H1 (cell line): Measurements from ENCODE around the gene MAGIX. TPM values are rescaled to one million over a fixed set of nuclear protein-coding genes. Genes with fewer than 3 reads are reported as not detected.

Experiments
- CTCF ChIA-PET: fragments of 300-600 bp; sonication (Branson Sonifier 250); formaldehyde crosslinking; loops from one replicate; lab custom pipeline; 2021; ENCODE audit not compliant: partially characterized antibody; lab: Charles Lee
- POLR2A ChIA-PET: fragments of 300-600 bp; sonication (Branson Sonifier 250); formaldehyde crosslinking; loops from one replicate; lab custom pipeline; 2021; ENCODE audit warnings: inconsistent platforms; ENCODE audit not compliant: partially characterized antibody; lab: Charles Lee
- DNase-seq, 2 experiments: peaks; one replicate each; pipeline versions ENCODE4 v3.0.0 to v3.0.0-alpha.2; 2010 to 2022; ENCODE audit warnings: low spot score in 2 of 2, low read depth in 1 of 2, mixed read lengths in 1 of 2
- FAIRE-seq: peaks from 2 replicates; lab custom pipeline; 2011; peaks lifted over from hg19 to GRCh38; lab: Jason Lieb, UNC
- H2AFZ ChIP-seq: 2 replicates; pipeline ENCODE4 v1.8.1; 2012; ENCODE audit warnings: low read length, inconsistent platforms
- H2AK5ac ChIP-seq: 2 replicates; pipeline ENCODE4 v1.6.1; 2013; ENCODE audit warnings: low read depth, low read length
- H2BK120ac ChIP-seq: replicated peaks from 2 replicates; pipeline ENCODE3; 2013; ENCODE audit warnings: low read depth, low read length, inconsistent platforms
- H2BK12ac ChIP-seq: 2 replicates; pipeline ENCODE4 v1.6.1; 2013; ENCODE audit warnings: low read depth, low read length
- H2BK15ac ChIP-seq: 2 replicates; pipeline ENCODE4 v1.6.1; 2013; ENCODE audit warnings: low read length
- H2BK20ac ChIP-seq: 2 replicates; pipeline ENCODE4 v1.6.1; 2013; ENCODE audit warnings: low read length
- H2BK5ac ChIP-seq: 2 replicates; pipeline ENCODE4 v1.6.1; 2013; ENCODE audit warnings: low read depth, low read length
- H3K14ac ChIP-seq: 2 replicates; pipeline ENCODE4 v1.6.1; 2013; ENCODE audit warnings: inconsistent platforms; ENCODE audit not compliant: insufficient read length
- H3K18ac ChIP-seq: 2 replicates; pipeline ENCODE4 v1.6.1; 2013; ENCODE audit warnings: low read length; ENCODE audit errors: extremely low read depth
- H3K23ac ChIP-seq: 2 replicates; pipeline ENCODE4 v1.6.1; 2013; ENCODE audit warnings: inconsistent platforms; ENCODE audit not compliant: insufficient read length
- H3K23me2 ChIP-seq: 2 replicates; pipeline ENCODE4 v1.6.1; 2013; ENCODE audit warnings: low read depth, low read length
- H3K27ac ChIP-seq: 2 replicates; pipeline ENCODE4 v1.6.1; 2011; ENCODE audit warnings: low read depth, low read length, inconsistent platforms
- H3K27me3 ChIP-seq, 4 experiments: replicated peaks in 1 of 4; 1 replicate in 1 of 4; 2 replicates in 3 of 4; pipeline versions ENCODE4 v1.6.1 to v1.8.1; 2011 to 2013; ENCODE audit warnings: low read length in 3 of 4, mild to moderate bottlenecking in 3 of 4, inconsistent platforms in 2 of 4, mixed read lengths in 2 of 4, moderate library complexity in 1 of 4; ENCODE audit not compliant: control insufficient read depth in 3 of 4, insufficient read depth in 3 of 4; ENCODE audit errors: extremely low read depth in 1 of 4
- H3K36me3 ChIP-seq, 4 experiments: 2 replicates each; pipeline versions ENCODE4 v1.6.1 to v1.8.1; 2011 to 2013; ENCODE audit warnings: mild to moderate bottlenecking in 4 of 4, low read length in 3 of 4, moderate library complexity in 2 of 4, control low read depth in 1 of 4, inconsistent platforms in 1 of 4; ENCODE audit not compliant: insufficient read depth in 4 of 4, control insufficient read depth in 2 of 4
- H3K4ac ChIP-seq: replicated peaks from 2 replicates; pipeline ENCODE3; 2013; ENCODE audit warnings: low read length, low read depth, mixed read lengths, inconsistent platforms; ENCODE audit not compliant: insufficient read length
- H3K4me1 ChIP-seq, 4 experiments: replicated peaks in 1 of 4; 1 replicate in 1 of 4; 2 replicates in 3 of 4; pipeline versions ENCODE4 v1.6.1 to v1.8.1; 2011 to 2013; ENCODE audit warnings: low read length in 3 of 4, inconsistent platforms in 2 of 4, mixed read lengths in 1 of 4; ENCODE audit not compliant: insufficient read depth in 4 of 4, control insufficient read depth in 3 of 4
- H3K4me2 ChIP-seq, 2 experiments: 2 replicates each; pipeline versions ENCODE4 v1.6.1 to v1.8.1; 2011 to 2013; ENCODE audit warnings: low read depth in 2 of 2, low read length in 2 of 2, control low read depth in 1 of 2, inconsistent platforms in 1 of 2, mild to moderate bottlenecking in 1 of 2; ENCODE audit not compliant: insufficient read depth in 1 of 2
- H3K4me3 ChIP-seq, 4 experiments: fragments of 200-600, 300-600 bp in 1 of 4; sonication (generic), shearing (Covaris generic), sonication (Bioruptor Twin) in 1 of 4; 2 replicates each; pipeline versions ENCODE4 v1.5.1 to v1.8.1; 2011 to 2016; ENCODE audit warnings: low read length in 4 of 4, low read depth in 3 of 4, control low read depth in 2 of 4, inconsistent platforms in 2 of 4, mild to moderate bottlenecking in 2 of 4, mixed read lengths in 1 of 4, moderate library complexity in 1 of 4; ENCODE audit not compliant: insufficient read depth in 2 of 4; ENCODE audit errors: extremely low read depth in 1 of 4
- H3K56ac ChIP-seq: replicated peaks from 2 replicates; pipeline ENCODE3; 2013; ENCODE audit warnings: low read depth, mild to moderate bottlenecking, mixed read lengths, low read length, inconsistent platforms; ENCODE audit not compliant: insufficient read length
- H3K79me1 ChIP-seq: 2 replicates; pipeline ENCODE4 v1.6.1; 2013; ENCODE audit warnings: low read depth, low read length, control low read depth
- H3K79me2 ChIP-seq, 2 experiments: 2 replicates each; pipeline versions ENCODE4 v1.6.1 to v1.8.1; 2012 to 2013; ENCODE audit warnings: low read length in 2 of 2, mild to moderate bottlenecking in 2 of 2, inconsistent platforms in 1 of 2; ENCODE audit not compliant: insufficient read depth in 2 of 2, control insufficient read depth in 1 of 2
- H3K9ac ChIP-seq, 4 experiments: replicated peaks in 1 of 4; 1 replicate in 1 of 4; 2 replicates in 3 of 4; pipeline versions ENCODE4 v1.6.1 to v1.8.1; 2011 to 2013; ENCODE audit warnings: low read depth in 3 of 4, low read length in 3 of 4, control low read depth in 2 of 4, mild to moderate bottlenecking in 2 of 4, moderate library complexity in 2 of 4, inconsistent platforms in 1 of 4; ENCODE audit errors: extremely low read depth in 1 of 4
- H3K9me3 ChIP-seq, 2 experiments: 2 replicates each; pipeline versions ENCODE4 v1.6.1 to v1.8.1; 2012 to 2013; ENCODE audit warnings: mild to moderate bottlenecking in 2 of 2, moderate library complexity in 2 of 2, control low read depth in 1 of 2, inconsistent platforms in 1 of 2, low read depth in 1 of 2, low read length in 1 of 2, mixed read lengths in 1 of 2; ENCODE audit not compliant: insufficient read depth in 2 of 2
- H4K20me1 ChIP-seq, 2 experiments: replicated peaks in 1 of 2; 2 replicates each; pipeline versions ENCODE3 to v1.8.1; 2011 to 2013; ENCODE audit warnings: inconsistent platforms in 2 of 2, low read length in 2 of 2, mild to moderate bottlenecking in 1 of 2; ENCODE audit not compliant: insufficient read depth in 2 of 2, control insufficient read depth in 1 of 2
- H4K5ac ChIP-seq: 2 replicates; pipeline ENCODE4 v1.6.1; 2013; ENCODE audit warnings: low read length, low read depth, mixed read lengths, inconsistent platforms; ENCODE audit not compliant: insufficient read length
- H4K8ac ChIP-seq: 2 replicates; pipeline ENCODE4 v1.8.0; 2013; ENCODE audit warnings: mild to moderate bottlenecking, moderate library complexity, low read length, inconsistent platforms; ENCODE audit not compliant: insufficient read depth; ENCODE audit errors: extremely low read depth
- H4K91ac ChIP-seq: replicated peaks from 2 replicates; pipeline ENCODE3; 2013; ENCODE audit warnings: low read length, mixed read lengths, inconsistent platforms; ENCODE audit not compliant: insufficient read length
- ASH2L ChIP-seq: fragments of 200-600, 300-600 bp; sonication (generic); IDR thresholded peaks from one replicate; pipeline ENCODE4 v1.7.1; 2017; ENCODE audit warnings: low read length
- BACH1 ChIP-seq: IDR thresholded peaks from 2 replicates; pipeline ENCODE4 v1.6.1; 2012; ENCODE audit warnings: low read length, improper control_type of control experiment
- BCL11A ChIP-seq, 2 experiments: IDR thresholded peaks; one replicate each; pipeline ENCODE4 v1.6.1; 2011; ENCODE audit warnings: low read depth in 2 of 2, low read length in 2 of 2, mild to moderate bottlenecking in 2 of 2
- CBX8 ChIP-seq: fragments of 300-800, 300-1000 bp; sonication (generic); IDR thresholded peaks from 2 replicates; pipeline ENCODE4 v1.7.1; 2016; ENCODE audit warnings: low read depth, low read length, borderline replicate concordance
- PHF8 ChIP-seq: fragments of 200-600 bp; sonication (generic); conservative IDR thresholded peaks from 2 replicates; pipeline ENCODE4 v1.7.1; 2012; ENCODE audit warnings: low read depth, mild to moderate bottlenecking, inconsistent platforms, low read length, moderate library complexity
- POLR2A ChIP-seq, 2 experiments: IDR thresholded peaks; 1 replicate in 1 of 2; 2 replicates in 1 of 2; pipeline ENCODE4 v1.6.1; 2011; ENCODE audit warnings: low read depth in 2 of 2, low read length in 2 of 2, mild to moderate bottlenecking in 2 of 2; ENCODE audit errors: control extremely low read depth in 1 of 2
- POU5F1 ChIP-seq: IDR thresholded peaks from 2 replicates; pipeline ENCODE4 v1.6.1; 2011; ENCODE audit warnings: low read depth, mild to moderate bottlenecking, low read length, moderate library complexity
- RFX5 ChIP-seq: IDR thresholded peaks from 2 replicates; pipeline ENCODE4 v1.6.1; 2011; ENCODE audit warnings: low read depth, low read length, improper control_type of control experiment, borderline replicate concordance
- SIX5 ChIP-seq: IDR thresholded peaks from 2 replicates; pipeline ENCODE4 v1.6.1; 2011; ENCODE audit warnings: mild to moderate bottlenecking, low read depth, low read length
- SP4 ChIP-seq: IDR thresholded peaks from 2 replicates; pipeline ENCODE4 v1.6.1; 2012; ENCODE audit warnings: low read length, inconsistent platforms
- TBP ChIP-seq: IDR thresholded peaks from 2 replicates; pipeline ENCODE4 v1.6.1; 2011; ENCODE audit warnings: low read depth, low read length, improper control_type of control experiment
- WGBS, 2 experiments: shearing (Covaris generic) in 1 of 2; methylation state at CpG; one replicate each; pipeline versions ENCODE4 v1.1.6 to v1.1.7; 2013 to 2015; ENCODE audit warnings: low lambda C conversion rate in 2 of 2, mixed read lengths in 2 of 2, inconsistent platforms in 1 of 2, low coverage in 1 of 2, missing lambda C conversion rate in 1 of 2; ENCODE audit not compliant: insufficient replicate concordance in 2 of 2, insufficient coverage in 1 of 2, insufficient read length in 1 of 2; ENCODE audit errors: extremely low coverage in 1 of 2, missing lambda C conversion rate in 1 of 2; 5-methylcytosine and 5-hydroxymethylcytosine counted together
- polyA plus RNA-seq, 7 experiments: library from polyadenylated mRNA; depleted of rRNA in 3 of 7; stranded (reverse) in 5 of 7; unstranded in 2 of 7; fragments of >200 nt in 5 of 7; fragments of 200-250 nt in 2 of 7; gene quantifications; 1 replicate in 5 of 7; 2 replicates in 1 of 7; 4 replicates in 1 of 7; pipeline versions ENCODE4 v1.2.1 to v1.2.3, GENCODE V29; 2011 to 2013; ENCODE audit warnings: missing spikeins in 2 of 7, mixed read lengths in 2 of 7
- total RNA-seq: library from RNA; stranded (reverse); fragmentation: NEBNext Ultra II Directional; extraction: Animal tissue kit (Norgen Biotek cat#: 25700); gene quantifications from 2 replicates; pipeline ENCODE4 v1.2.1, GENCODE V29; 2021
- TF ChIP-seq, protein P1 (sequence below), 3 experiments: IDR thresholded peaks; 1 replicate in 2 of 3; 2 replicates in 1 of 3; pipeline versions ENCODE4 v1.5.1 to v1.6.1; 2011; ENCODE audit warnings: low read length in 3 of 3, mild to moderate bottlenecking in 3 of 3, inconsistent platforms in 2 of 3, low read depth in 1 of 3, moderate library complexity in 1 of 3; ENCODE audit not compliant: insufficient read depth in 1 of 3; ENCODE audit errors: control extremely low read depth in 1 of 3
- TF ChIP-seq, protein P2 (sequence below): IDR thresholded peaks from 2 replicates; pipeline ENCODE4 v1.6.1; 2011; ENCODE audit warnings: low read depth, mild to moderate bottlenecking, low read length; ENCODE audit not compliant: insufficient read depth

Gene MAGIX
- total and polyA plus RNA-seq, 2 of the 8 experiments (the other 6 are each of a cell fraction or from before 2014, with no cell fraction given) = 0.37 to 1.1 TPM

- H3K23me2 ChIP-seq = no peaks in the 10 kb centered on the region
- no peak overlapping the region for H3K9ac ChIP-seq
- H4K91ac ChIP-seq = no peak overlapping the region
- H3K79me1 ChIP-seq = no peaks in the 10 kb centered on the region
- no peak overlapping the region for H2BK120ac ChIP-seq
- no peak overlapping the region for H2BK12ac ChIP-seq
- no peak overlapping the region for H3K4me2 ChIP-seq
- no peak overlapping the region for H4K5ac ChIP-seq
- no peak overlapping the region for H3K18ac ChIP-seq
- H3K4ac ChIP-seq = no peak overlapping the region
- no peak overlapping the region for H4K8ac ChIP-seq
- ChIA-PET CTCF (no interaction called here), POLR2A (no interaction called here)
- no peak overlapping the region for H2BK20ac ChIP-seq
- H3K27ac ChIP-seq = no peak overlapping the region
- no peak overlapping the region for H2BK15ac ChIP-seq
- H3K9me3 ChIP-seq = no peaks in the 10 kb centered on the region
- H3K4me1 ChIP-seq = peaks cover 0 to under 1% (median 0%) of the 10 kb centered on the region in 4 experiments; a peak in 1 of 7 replicates
- WGBS, 2 experiments = 96% methylated on average over 3 of the region's 3 CpGs; no CpG with 5 or more reads in 1 of the 2 experiments
- no peak overlapping the region for H2AFZ ChIP-seq
- H3K79me2 ChIP-seq = no peaks in the 10 kb centered on the region
- no peak overlapping the region for H3K56ac ChIP-seq
- FAIRE-seq (no peak), DNase-seq (no peak)
- no peak overlapping the region for H2BK5ac ChIP-seq
- peaks cover 0 to 16% (median 6%) of the 10 kb centered on the region in 4 experiments; a peak in 5 of 8 replicates for H3K36me3 ChIP-seq
- no peak overlapping the region for H3K23ac ChIP-seq
- H3K27me3 ChIP-seq = no peaks in the 10 kb centered on the region
- peaks cover 0 to 3% of the 10 kb centered on the region in 2 experiments for H4K20me1 ChIP-seq
- no peak overlapping the region for H2AK5ac ChIP-seq
- H3K4me3 ChIP-seq = no peak overlapping the region
- H3K14ac ChIP-seq = no peak overlapping the region
- no peak for TF ChIP-seq BCL11A (IDR thresholded peaks at IDR 0.05; ENCODE audit: low read depth in 2 of 2, low read length in 2 of 2)
- no peak for TF ChIP-seq SIX5
- no peak for TF ChIP-seq PHF8
- TF ChIP-seq, protein P1, sequence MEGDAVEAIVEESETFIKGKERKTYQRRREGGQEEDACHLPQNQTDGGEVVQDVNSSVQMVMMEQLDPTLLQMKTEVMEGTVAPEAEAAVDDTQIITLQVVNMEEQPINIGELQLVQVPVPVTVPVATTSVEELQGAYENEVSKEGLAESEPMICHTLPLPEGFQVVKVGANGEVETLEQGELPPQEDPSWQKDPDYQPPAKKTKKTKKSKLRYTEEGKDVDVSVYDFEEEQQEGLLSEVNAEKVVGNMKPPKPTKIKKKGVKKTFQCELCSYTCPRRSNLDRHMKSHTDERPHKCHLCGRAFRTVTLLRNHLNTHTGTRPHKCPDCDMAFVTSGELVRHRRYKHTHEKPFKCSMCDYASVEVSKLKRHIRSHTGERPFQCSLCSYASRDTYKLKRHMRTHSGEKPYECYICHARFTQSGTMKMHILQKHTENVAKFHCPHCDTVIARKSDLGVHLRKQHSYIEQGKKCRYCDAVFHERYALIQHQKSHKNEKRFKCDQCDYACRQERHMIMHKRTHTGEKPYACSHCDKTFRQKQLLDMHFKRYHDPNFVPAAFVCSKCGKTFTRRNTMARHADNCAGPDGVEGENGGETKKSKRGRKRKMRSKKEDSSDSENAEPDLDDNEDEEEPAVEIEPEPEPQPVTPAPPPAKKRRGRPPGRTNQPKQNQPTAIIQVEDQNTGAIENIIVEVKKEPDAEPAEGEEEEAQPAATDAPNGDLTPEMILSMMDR (IDR thresholded peaks at IDR 0.05; ENCODE audit: control extremely low read depth in 1 of 3, insufficient read depth in 1 of 3, low read depth in 1 of 3, low read length in 3 of 3) = no peak
- TF ChIP-seq POU5F1 = no peak
- no peak for TF ChIP-seq BACH1
- no peak for TF ChIP-seq SP4
- TF ChIP-seq CBX8 = no peak
- no peak for TF ChIP-seq ASH2L
- no peak for TF ChIP-seq POLR2A (IDR thresholded peaks at IDR 0.05; ENCODE audit: control extremely low read depth in 1 of 2, low read depth in 2 of 2, low read length in 2 of 2)
- TF ChIP-seq, protein P2, sequence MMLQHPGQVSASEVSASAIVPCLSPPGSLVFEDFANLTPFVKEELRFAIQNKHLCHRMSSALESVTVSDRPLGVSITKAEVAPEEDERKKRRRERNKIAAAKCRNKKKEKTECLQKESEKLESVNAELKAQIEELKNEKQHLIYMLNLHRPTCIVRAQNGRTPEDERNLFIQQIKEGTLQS = no peak
- no peak for TF ChIP-seq TBP
- no peak for TF ChIP-seq RFX5
Observed at GRCh38 chrX:49178537-49178936, 16.0 kb downstream of the MAGIX start.
